Astrocyte (in vitro differentiated cells and primary cell): ENCODE measurements around the gene ACYP1. TPM values are rescaled to one million over a fixed set of nuclear protein-coding genes. Genes with fewer than 3 reads are reported as not detected.

Source experiments
- DNase-seq: peaks from one replicate; pipeline ENCODE4 v3.0.0-alpha.2; 2010; ENCODE audit warnings: low read depth
- FAIRE-seq: peaks from 2 replicates; lab custom pipeline; 2011; peaks lifted over from hg19 to GRCh38; lab: Jason Lieb, UNC
- H2AFZ ChIP-seq: 2 replicates; pipeline ENCODE4 v1.6.0; 2012; ENCODE audit warnings: low read depth, low read length, inconsistent platforms
- H3K27ac ChIP-seq: 2 replicates; pipeline ENCODE4 v1.5.1; 2011; ENCODE audit warnings: low read depth, low read length, inconsistent platforms
- H3K27me3 ChIP-seq: 2 replicates; pipeline ENCODE4 v1.6.0; 2011; ENCODE audit warnings: low read length, inconsistent platforms; ENCODE audit not compliant: insufficient read depth
- H3K36me3 ChIP-seq: 2 replicates; pipeline ENCODE4 v1.5.1; 2011; ENCODE audit warnings: low read length, inconsistent platforms; ENCODE audit not compliant: insufficient read depth
- H3K4me1 ChIP-seq: 2 replicates; pipeline ENCODE4 v1.5.1; 2011; ENCODE audit warnings: low read length, inconsistent platforms; ENCODE audit not compliant: insufficient read depth
- H3K4me2 ChIP-seq: 2 replicates; pipeline ENCODE4 v1.6.0; 2012; ENCODE audit warnings: low read length, inconsistent platforms
- H3K4me3 ChIP-seq: 2 replicates; pipeline ENCODE4 v1.5.1; 2011; ENCODE audit warnings: low read depth, mild to moderate bottlenecking, low read length, inconsistent platforms; ENCODE audit not compliant: insufficient read depth
- H3K79me2 ChIP-seq: 2 replicates; pipeline ENCODE4 v1.6.0; 2012; ENCODE audit warnings: mild to moderate bottlenecking, low read length, inconsistent platforms; ENCODE audit not compliant: insufficient read depth
- H3K9ac ChIP-seq: 2 replicates; pipeline ENCODE4 v1.6.0; 2012; ENCODE audit warnings: mild to moderate bottlenecking, low read length, inconsistent platforms
- H3K9me3 ChIP-seq: 2 replicates; pipeline ENCODE4 v1.5.1; 2012; ENCODE audit warnings: low read depth, mild to moderate bottlenecking, low read length, inconsistent platforms; ENCODE audit not compliant: insufficient read depth
- H4K20me1 ChIP-seq: 2 replicates; pipeline ENCODE4 v1.6.0; 2012; ENCODE audit warnings: low read length, inconsistent platforms; ENCODE audit not compliant: insufficient read depth
- H3K27ac Mint-ChIP-seq: one replicate; pipeline ENCODE4 v1.8.0; 2021; ENCODE audit warnings: mild to moderate bottlenecking, mixed read lengths; ENCODE audit not compliant: unreplicated experiment
- H3K27me3 Mint-ChIP-seq: one replicate; pipeline ENCODE4 v1.8.0; 2021; ENCODE audit warnings: low read depth, mixed read lengths; ENCODE audit not compliant: unreplicated experiment
- H3K36me3 Mint-ChIP-seq: one replicate; pipeline ENCODE4 v1.8.0; 2021; ENCODE audit warnings: low read depth, mixed read lengths; ENCODE audit not compliant: unreplicated experiment
- H3K4me1 Mint-ChIP-seq: one replicate; pipeline ENCODE4 v1.8.0; 2021; ENCODE audit warnings: low read depth, mixed read lengths; ENCODE audit not compliant: unreplicated experiment
- H3K4me3 Mint-ChIP-seq: one replicate; pipeline ENCODE4 v1.8.0; 2021; ENCODE audit warnings: mild to moderate bottlenecking, moderate library complexity, mixed read lengths; ENCODE audit not compliant: unreplicated experiment
- H3K9me3 Mint-ChIP-seq: one replicate; pipeline ENCODE4 v1.8.0; 2021; ENCODE audit warnings: mild to moderate bottlenecking, mixed read lengths; ENCODE audit not compliant: unreplicated experiment
- EZH2 ChIP-seq: IDR thresholded peaks from 2 replicates; pipeline ENCODE4 v1.6.1; 2012; ENCODE audit warnings: mild to moderate bottlenecking, low read length, inconsistent platforms; ENCODE audit not compliant: insufficient read depth
- total RNA-seq: library from RNA; stranded (reverse); gene quantifications from 2 replicates; pipeline ENCODE4 v1.2.1, GENCODE V29; 2021
- TF ChIP-seq, protein P1 (sequence below): IDR thresholded peaks from 2 replicates; pipeline ENCODE4 v1.5.1; 2011; ENCODE audit warnings: low read depth, mild to moderate bottlenecking, inconsistent platforms, low read length, moderate library complexity; ENCODE audit not compliant: insufficient read depth

The ACYP1 gene
- total RNA-seq, 1 donor from 2014 or later = 8.9 TPM

DNA sequence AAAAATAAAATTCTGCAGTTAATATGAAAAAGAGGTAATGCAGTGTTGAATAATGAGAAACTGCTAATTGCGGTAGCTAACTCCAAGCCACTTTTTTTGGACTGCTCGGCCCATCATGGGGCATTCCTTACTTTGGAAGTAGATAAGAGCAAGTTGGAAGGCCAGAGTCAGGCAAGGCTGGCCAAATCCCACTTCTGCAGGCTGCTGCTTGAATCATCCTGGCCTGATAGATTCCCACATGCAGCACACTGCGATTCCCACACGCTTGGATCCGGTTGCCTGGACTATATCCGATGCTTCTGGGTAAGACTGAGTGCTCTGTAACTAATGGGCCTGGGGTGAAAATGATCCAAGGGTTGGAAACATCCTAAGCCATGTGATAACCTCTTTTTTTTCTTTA is 50.5 kb downstream of the ACYP1 start:
- no peak overlapping the region for H3K27ac Mint-ChIP-seq

DNA sequence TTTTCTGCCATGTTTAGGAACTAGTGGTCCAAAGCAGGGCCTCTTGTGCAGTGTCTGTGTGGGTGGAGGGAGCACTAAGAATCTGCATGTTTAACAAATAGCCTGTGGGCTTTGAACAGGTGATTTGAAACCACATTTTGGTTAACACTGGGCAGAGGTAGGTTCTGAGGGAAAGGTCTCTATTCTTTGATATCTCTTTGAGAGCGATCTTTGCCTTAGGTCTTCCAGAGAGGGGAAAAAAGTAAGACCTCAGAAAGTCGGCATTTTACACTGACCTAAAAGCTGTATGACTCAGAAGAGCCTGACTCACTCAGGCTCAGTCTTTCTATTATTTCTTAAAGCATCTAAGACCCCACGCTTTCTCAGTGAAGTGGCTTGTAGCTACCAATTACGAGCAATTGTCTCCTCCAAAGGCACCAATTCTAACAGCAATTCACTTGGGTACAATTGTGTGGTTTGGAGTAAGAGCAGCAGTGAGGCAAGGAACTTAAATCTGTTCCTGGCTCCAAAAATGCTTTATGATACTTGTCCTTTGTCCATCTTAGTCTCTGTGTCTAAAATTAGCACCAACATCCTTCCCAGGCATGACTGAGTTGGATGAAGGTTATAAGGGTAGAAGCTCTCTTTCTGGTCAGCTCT is 52.3 kb downstream of the ACYP1 start:
- Histone ChIP-seq H3K27me3 (no peaks in the 10 kb centered on the region), H3K4me2 (peak overlapping the region; percentile 82), H2AFZ (peak overlapping the region; percentile 63), H3K9ac (peak overlapping the region; percentile 41), H3K4me3 (peak overlapping the region; percentile 17), H4K20me1 (no peaks in the 10 kb centered on the region), H3K9me3 (no peaks in the 10 kb centered on the region), H3K79me2 (peaks cover 3% of the 10 kb centered on the region), H3K36me3 (peaks cover 47% of the 10 kb centered on the region), H3K27ac (peak overlapping the region; percentile 81), H3K4me1 (peaks cover 15% of the 10 kb centered on the region)
- FAIRE-seq (peak; percentile 87), DNase-seq (peak; percentile 73)
- H3K9me3 Mint-ChIP-seq = no peaks in the 10 kb centered on the region
- TF ChIP-seq, protein P1, sequence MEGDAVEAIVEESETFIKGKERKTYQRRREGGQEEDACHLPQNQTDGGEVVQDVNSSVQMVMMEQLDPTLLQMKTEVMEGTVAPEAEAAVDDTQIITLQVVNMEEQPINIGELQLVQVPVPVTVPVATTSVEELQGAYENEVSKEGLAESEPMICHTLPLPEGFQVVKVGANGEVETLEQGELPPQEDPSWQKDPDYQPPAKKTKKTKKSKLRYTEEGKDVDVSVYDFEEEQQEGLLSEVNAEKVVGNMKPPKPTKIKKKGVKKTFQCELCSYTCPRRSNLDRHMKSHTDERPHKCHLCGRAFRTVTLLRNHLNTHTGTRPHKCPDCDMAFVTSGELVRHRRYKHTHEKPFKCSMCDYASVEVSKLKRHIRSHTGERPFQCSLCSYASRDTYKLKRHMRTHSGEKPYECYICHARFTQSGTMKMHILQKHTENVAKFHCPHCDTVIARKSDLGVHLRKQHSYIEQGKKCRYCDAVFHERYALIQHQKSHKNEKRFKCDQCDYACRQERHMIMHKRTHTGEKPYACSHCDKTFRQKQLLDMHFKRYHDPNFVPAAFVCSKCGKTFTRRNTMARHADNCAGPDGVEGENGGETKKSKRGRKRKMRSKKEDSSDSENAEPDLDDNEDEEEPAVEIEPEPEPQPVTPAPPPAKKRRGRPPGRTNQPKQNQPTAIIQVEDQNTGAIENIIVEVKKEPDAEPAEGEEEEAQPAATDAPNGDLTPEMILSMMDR = no peak
- TF ChIP-seq EZH2 = no peak
- no peaks in the 10 kb centered on the region for H3K27me3 Mint-ChIP-seq
- H3K27ac Mint-ChIP-seq = peak overlapping the region; percentile 86
- peaks cover 16% of the 10 kb centered on the region for H3K4me1 Mint-ChIP-seq
- peaks cover 15% of the 10 kb centered on the region for H3K36me3 Mint-ChIP-seq
- peak overlapping the region; percentile 46 for H3K4me3 Mint-ChIP-seq

More for the DNA sequence above, 50.5 kb downstream of the ACYP1 start:
- Histone ChIP-seq H3K36me3 (peaks cover 35% of the 10 kb centered on the region), H4K20me1 (no peaks in the 10 kb centered on the region), H3K27ac (no peak overlapping the region), H3K79me2 (no peaks in the 10 kb centered on the region), H3K4me1 (peaks cover 15% of the 10 kb centered on the region), H3K9ac (no peak overlapping the region), H3K4me2 (no peak overlapping the region), H2AFZ (no peak overlapping the region), H3K27me3 (no peaks in the 10 kb centered on the region), H3K4me3 (no peak overlapping the region), H3K9me3 (no peaks in the 10 kb centered on the region)
- no peak for TF ChIP-seq EZH2
- TF ChIP-seq, protein P1 = no peak
- FAIRE-seq (no peak), DNase-seq (no peak)
- Mint-ChIP-seq H3K4me1 (peaks cover 16% of the 10 kb centered on the region), H3K4me3 (no peak overlapping the region), H3K36me3 (peaks cover 11% of the 10 kb centered on the region), H3K9me3 (no peaks in the 10 kb centered on the region), H3K27me3 (no peaks in the 10 kb centered on the region)

DNA sequence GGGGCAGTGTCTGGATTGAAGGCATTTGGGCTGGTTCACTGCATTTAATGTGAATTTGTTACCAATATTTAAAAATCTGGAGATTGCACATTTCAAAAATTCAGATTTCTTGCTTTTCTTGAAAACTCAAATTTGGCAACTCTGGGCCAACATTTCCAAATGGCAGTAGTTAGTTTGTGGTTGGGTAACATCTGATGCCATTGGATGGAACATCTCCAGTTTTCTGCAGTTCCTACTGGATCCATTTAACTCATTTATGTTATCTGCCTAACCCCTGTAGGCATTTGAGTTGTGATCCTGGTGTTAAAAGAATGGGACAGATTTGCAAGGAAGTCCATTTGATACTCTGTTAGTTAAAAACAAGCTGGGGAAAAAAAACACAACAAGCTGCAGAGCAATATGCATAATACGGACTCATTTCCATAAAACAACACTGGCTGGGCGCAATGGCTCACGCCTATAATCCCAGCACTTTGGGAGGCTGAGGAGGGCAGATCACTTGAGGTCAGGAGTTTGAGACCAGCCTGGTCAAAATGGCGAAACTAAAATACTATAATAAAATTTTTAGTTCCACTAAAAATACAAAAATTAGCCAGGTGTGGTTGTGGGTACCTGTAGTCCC is 53.2 kb downstream of the ACYP1 start:
- H3K9ac ChIP-seq = no peak overlapping the region
- H3K4me1 Mint-ChIP-seq = peaks cover 16% of the 10 kb centered on the region
- H3K4me1 ChIP-seq = peaks cover 15% of the 10 kb centered on the region
- no peak overlapping the region for H3K27ac Mint-ChIP-seq
- no peak overlapping the region for H2AFZ ChIP-seq
- no peak overlapping the region for H3K27ac ChIP-seq
- DNase-seq (no peak), FAIRE-seq (no peak)
- peaks cover 48% of the 10 kb centered on the region for H3K36me3 ChIP-seq
- no peak overlapping the region for H3K4me2 ChIP-seq
- H3K27me3 Mint-ChIP-seq = no peaks in the 10 kb centered on the region
- TF ChIP-seq EZH2 = no peak
- TF ChIP-seq, protein P1 = no peak
- peaks cover 6% of the 10 kb centered on the region for H3K79me2 ChIP-seq
- H3K4me3 ChIP-seq = no peak overlapping the region
- H3K9me3 Mint-ChIP-seq = no peaks in the 10 kb centered on the region
- H3K36me3 Mint-ChIP-seq = peaks cover 15% of the 10 kb centered on the region
- no peaks in the 10 kb centered on the region for H3K9me3 ChIP-seq
- H4K20me1 ChIP-seq = no peaks in the 10 kb centered on the region
- H3K4me3 Mint-ChIP-seq = no peak overlapping the region
- H3K27me3 ChIP-seq = no peaks in the 10 kb centered on the region
